VCaP (cell line): ENCODE results near the gene RUNX2.

Source experiments
- H3K27ac ChIP-seq: fragments of 450-650 bp; 2 replicates; pipeline ENCODE4 v1.5.1; 2017
- CTCF ChIP-seq: fragments of 450-650 bp; conservative IDR thresholded peaks from 2 replicates; pipeline ENCODE4 v1.5.1; 2017; ENCODE audit warnings: mild to moderate bottlenecking, moderate library complexity

RUNX2 gene

GRCh38 chr6:45626087-45626891 lies 298.2 kb downstream of the RUNX2 start:
- no peak overlapping the region for H3K27ac ChIP-seq
- no peak for TF ChIP-seq CTCF

GRCh38 chr6:45630314-45630713 lies 302.2 kb downstream of the RUNX2 start:
- TF ChIP-seq CTCF, result no peak

GRCh38 chr6:45630801-45631200 lies 302.7 kb downstream of the RUNX2 start:
- no peak overlapping the region for H3K27ac ChIP-seq
- no peak for TF ChIP-seq CTCF

More at GRCh38 chr6:45630314-45630713, 302.2 kb downstream of the RUNX2 start:
- H3K27ac ChIP-seq, result no peak overlapping the region

- no peak overlapping the region for H3K27ac ChIP-seq
- no peak for TF ChIP-seq CTCF
Observed at GRCh38 chr6:45631396-45631795, 303.3 kb downstream of the RUNX2 start.

GRCh38 chr6:45633272-45633908 lies 305.3 kb downstream of the RUNX2 start:
- H3K27ac ChIP-seq, result no peak overlapping the region
- TF ChIP-seq CTCF, result no peak

GRCh38 chr6:45634231-45634630 lies 306.1 kb downstream of the RUNX2 start:
- no peak for TF ChIP-seq CTCF
- H3K27ac ChIP-seq, result no peak overlapping the region

GRCh38 chr6:45635284-45635867 lies 307.2 kb downstream of the RUNX2 start:
- TF ChIP-seq CTCF, result no peak

More at GRCh38 chr6:45635284-45635867, 307.2 kb downstream of the RUNX2 start:
- H3K27ac ChIP-seq, result no peak overlapping the region
